ENCODE measurements around the gene FBXL15. TPM values are rescaled to one million over a fixed set of nuclear protein-coding genes. Genes with fewer than 3 reads are reported as not detected.
A peak's percentile ranks its signal among the peaks of the same experiment; 100 is the strongest.

Gene FBXL15
- total RNA-seq, 3 donors from 2014 or later: 18.3 to 27.7 (median 20.5) TPM

DNA sequence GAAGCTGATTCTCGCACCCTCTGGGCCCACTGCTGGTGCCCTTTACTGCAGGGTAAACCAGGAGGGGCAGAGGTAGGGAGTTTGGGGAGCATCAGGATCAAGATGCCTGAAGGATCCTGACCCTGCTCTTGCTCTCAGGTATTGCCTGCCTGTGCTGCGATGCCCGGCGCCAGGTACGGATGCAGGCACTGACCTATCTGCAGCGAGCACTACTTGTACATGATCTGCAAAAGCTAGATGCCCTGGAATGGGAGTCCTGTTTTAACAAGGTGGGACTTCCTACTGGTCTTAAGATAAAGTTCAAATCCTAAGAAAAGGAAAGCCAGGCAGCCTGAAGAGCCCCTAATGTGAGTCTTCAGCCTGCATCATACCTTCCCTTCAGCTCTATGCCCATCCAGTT is 41.3 kb upstream of the FBXL15 start:
- Histone ChIP-seq H3K4me1 (ENCODE audit: low read depth) (no peaks in the 10 kb centered on the region), H3K36me3 (ENCODE audit: low read depth) (peaks cover 18% of the 10 kb centered on the region), H3K9me3 (no peaks in the 10 kb centered on the region), H3K4me3 (no peak overlapping the region)
- no peak for DNase-seq
- no peak for ATAC-seq
- TF ChIP-seq, protein P1, sequence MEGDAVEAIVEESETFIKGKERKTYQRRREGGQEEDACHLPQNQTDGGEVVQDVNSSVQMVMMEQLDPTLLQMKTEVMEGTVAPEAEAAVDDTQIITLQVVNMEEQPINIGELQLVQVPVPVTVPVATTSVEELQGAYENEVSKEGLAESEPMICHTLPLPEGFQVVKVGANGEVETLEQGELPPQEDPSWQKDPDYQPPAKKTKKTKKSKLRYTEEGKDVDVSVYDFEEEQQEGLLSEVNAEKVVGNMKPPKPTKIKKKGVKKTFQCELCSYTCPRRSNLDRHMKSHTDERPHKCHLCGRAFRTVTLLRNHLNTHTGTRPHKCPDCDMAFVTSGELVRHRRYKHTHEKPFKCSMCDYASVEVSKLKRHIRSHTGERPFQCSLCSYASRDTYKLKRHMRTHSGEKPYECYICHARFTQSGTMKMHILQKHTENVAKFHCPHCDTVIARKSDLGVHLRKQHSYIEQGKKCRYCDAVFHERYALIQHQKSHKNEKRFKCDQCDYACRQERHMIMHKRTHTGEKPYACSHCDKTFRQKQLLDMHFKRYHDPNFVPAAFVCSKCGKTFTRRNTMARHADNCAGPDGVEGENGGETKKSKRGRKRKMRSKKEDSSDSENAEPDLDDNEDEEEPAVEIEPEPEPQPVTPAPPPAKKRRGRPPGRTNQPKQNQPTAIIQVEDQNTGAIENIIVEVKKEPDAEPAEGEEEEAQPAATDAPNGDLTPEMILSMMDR (IDR thresholded peaks at IDR 0.05): no peak
- intact Hi-C loops (cut with DNase I, micrococcal nuclease): no loop called here

DNA sequence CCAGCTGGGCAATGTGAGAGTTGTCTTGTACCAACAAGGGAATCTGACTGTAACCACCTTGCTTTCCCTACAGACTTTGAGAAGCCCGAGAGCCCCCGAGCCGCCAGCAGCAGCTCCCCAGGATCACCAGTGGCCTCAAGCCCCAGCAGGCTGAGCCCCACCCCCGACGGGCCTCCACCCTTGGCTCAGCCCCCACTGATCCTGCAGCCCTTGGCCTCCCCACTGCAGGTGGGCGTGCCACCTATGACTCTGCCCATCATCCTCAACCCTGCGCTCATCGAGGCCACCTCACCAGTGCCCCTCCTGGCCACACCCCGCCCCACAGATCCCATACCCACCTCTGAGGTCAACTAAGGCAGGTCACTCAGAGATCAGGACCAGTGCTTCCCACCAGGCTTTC is 38.7 kb upstream of the FBXL15 start:
- intact Hi-C loops (cut with DNase I, micrococcal nuclease): no loop called here
- H3K4me1 ChIP-seq (ENCODE audit: low read depth): no peaks in the 10 kb centered on the region
- peaks cover 11% of the 10 kb centered on the region for H3K36me3 ChIP-seq (ENCODE audit: low read depth)
- no peaks in the 10 kb centered on the region for H3K9me3 ChIP-seq
- DNase-seq: no peak
- TF ChIP-seq, protein P1 (IDR thresholded peaks at IDR 0.05): no peak
- H3K4me3 ChIP-seq: no peak overlapping the region
- no peak for ATAC-seq

DNA sequence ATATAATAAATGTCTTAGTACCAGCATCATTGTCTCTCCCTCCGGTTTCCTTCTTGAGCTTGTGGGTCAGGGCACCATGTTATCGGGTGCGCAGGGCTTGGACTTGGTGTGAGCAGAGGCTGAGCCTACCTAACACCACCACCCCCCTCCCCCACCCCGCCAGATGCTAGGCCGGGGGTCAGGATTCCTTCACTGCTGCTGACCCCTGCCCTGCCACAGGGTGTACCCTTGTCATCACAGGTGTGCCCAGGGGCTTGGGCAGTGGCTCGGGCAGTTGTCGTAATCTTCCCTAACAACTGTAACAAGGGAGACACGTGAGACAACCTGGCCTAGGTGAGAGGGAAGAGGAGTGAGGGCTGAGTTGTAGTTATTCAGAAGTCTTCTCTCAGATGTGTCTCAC is 37.8 kb upstream of the FBXL15 start:
- H3K9me3 ChIP-seq: no peaks in the 10 kb centered on the region
- no peak overlapping the region for H3K4me3 ChIP-seq
- H3K4me1 ChIP-seq (ENCODE audit: low read depth): no peaks in the 10 kb centered on the region
- peaks cover 11% of the 10 kb centered on the region for H3K36me3 ChIP-seq (ENCODE audit: low read depth)
- ATAC-seq (no peak), DNase-seq (no peak)
- TF ChIP-seq, protein P1 (IDR thresholded peaks at IDR 0.05): no peak
- intact Hi-C loops (cut with DNase I, micrococcal nuclease): no loop called here

DNA sequence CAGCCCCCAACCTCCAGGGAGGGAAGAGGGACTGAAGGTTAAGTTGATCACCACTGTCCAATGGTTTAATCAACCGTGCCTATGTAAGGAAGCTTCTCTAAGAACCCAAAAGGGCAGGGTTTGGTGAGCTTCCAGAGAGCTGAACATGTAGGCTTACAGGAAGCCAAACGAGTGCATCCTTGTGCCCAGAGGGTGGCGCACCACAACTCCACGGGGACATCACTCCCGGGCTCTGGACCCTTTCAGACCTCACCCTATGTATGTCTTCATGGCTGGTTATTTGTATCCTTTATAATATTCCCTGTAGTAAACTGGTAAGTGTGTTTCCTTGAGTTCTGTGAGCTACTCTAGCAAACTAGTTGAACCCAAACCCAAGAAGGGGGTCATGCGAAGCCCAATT is 36.6 kb upstream of the FBXL15 start:
- no peak for DNase-seq
- TF ChIP-seq, protein P1 (IDR thresholded peaks at IDR 0.05): no peak
- intact Hi-C loops (cut with DNase I, micrococcal nuclease): no loop called here

DNA sequence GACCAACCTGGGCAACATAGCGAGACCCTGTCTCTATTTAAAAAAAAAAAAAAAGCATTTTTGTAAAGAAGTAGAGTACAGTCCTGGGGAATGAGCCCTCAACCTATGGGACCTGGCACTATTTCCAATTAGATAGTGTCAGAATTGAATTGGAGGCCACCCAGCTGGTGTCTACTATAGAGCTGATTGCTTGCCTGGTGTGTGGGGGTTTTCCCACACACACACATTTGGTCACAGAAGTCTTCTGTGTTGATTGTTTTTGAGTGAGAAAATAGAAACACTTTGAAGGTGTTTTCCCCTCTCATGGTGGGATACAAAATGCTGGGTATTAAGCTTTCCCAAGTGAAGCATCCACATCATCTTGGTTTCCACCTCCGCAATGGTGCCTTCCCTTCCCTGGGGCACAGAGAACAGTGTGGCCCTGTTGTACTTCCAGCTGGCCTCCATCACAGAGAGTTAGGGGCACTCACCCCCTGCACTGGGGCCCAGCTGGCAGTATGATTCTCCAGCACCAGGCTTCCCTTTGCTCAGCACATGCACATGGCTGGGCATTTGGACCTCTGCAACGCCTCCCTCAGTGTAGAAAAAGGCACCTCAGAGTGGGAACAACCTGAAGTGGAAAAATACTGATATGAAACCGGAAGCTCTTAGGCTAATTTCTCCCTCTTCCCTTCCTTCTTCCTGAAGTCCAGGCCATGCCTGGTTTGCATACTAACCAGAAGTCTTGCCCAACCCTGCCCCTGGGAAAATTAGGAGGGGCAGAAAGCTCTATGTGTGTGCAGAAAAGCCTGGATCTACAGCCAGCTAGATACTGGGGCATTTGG is 35.8 kb upstream of the FBXL15 start:
- intact Hi-C loops (cut with DNase I, micrococcal nuclease): no loop called here
- no peaks in the 10 kb centered on the region for H3K9me3 ChIP-seq
- TF ChIP-seq, protein P1 (IDR thresholded peaks at IDR 0.05): no peak
- DNase-seq: no peak
- no peaks in the 10 kb centered on the region for H3K4me1 ChIP-seq (ENCODE audit: low read depth)
- peaks cover under 1% of the 10 kb centered on the region for H3K36me3 ChIP-seq (ENCODE audit: low read depth)
- peak; percentile 72 for ATAC-seq
- no peak overlapping the region for H3K4me3 ChIP-seq

More for the DNA sequence above, 36.6 kb upstream of the FBXL15 start:
- peak; percentile 15 for ATAC-seq
- H3K4me1 ChIP-seq (ENCODE audit: low read depth): no peaks in the 10 kb centered on the region
- peaks cover 8% of the 10 kb centered on the region for H3K36me3 ChIP-seq (ENCODE audit: low read depth)
- H3K9me3 ChIP-seq: no peaks in the 10 kb centered on the region
- H3K4me3 ChIP-seq: no peak overlapping the region
